ENCODE measurements around the gene TMEM125. TPM values are rescaled to one million over a fixed set of nuclear protein-coding genes. Genes with fewer than 3 reads are reported as not detected.
A peak's percentile ranks its signal among the peaks of the same experiment; 100 is the strongest.

The TMEM125 gene
- total and polyA plus RNA-seq, 10 of the 15 experiments (the other 5 are each of a cell fraction or from before 2014, with no cell fraction given) = 0.28 TPM; not detected in 9

DNA sequence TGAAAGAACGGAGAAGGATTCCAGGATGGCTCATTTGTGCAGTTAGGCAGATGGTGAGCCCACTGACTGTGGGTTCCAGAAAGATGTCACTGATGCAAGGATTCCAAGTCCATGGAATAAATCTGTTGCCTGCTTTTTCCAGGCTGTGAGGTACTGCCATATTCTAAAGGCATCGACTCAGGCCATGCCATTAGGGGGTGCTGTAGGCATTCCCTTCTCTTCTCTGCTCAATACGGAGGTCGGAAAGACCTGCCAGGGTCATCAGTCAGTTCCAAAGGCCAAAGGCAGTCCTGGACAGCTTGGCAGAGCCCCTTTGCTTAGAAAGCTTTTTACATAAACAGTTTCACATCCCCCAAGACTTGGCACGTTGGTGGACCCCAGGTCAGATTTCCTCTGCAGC lies 31.7 kb upstream of the TMEM125 start:
- ATAC-seq = peak; percentile 64
- no peaks in the 10 kb centered on the region for H3K79me2 ChIP-seq (ENCODE audit: control insufficient read depth, insufficient read depth, low read length)
- in situ Hi-C loops (cut with MboI) = no loop called here
- ChIA-PET POLR2A (interaction anchor here (1.2 to 2.9 kb wide), 3 partner anchors 120 to 216 kb away, joined by 4 to 19 read pairs (median 13); partner anchors contain the start of gene CDC20), CTCF (interaction anchor here (0.6 to 5.4 kb wide), 22 partner anchors 9 to 705 kb away, joined by 3 to 89 read pairs (median 4); partner anchors contain the start of genes CDC20, ELOVL1, HYI and MED8), SMC1A (ENCODE audit: uncharacterized antibody, unreplicated experiment) (interaction anchor here (0.7 to 4.2 kb wide), 13 partner anchors 11 to 415 kb away, joined by 3 to 70 read pairs (median 5); partner anchors contain the start of genes CDC20 and HYI), RAD21 (ENCODE audit: unreplicated experiment) (interaction anchor here (0.8 to 3.5 kb wide), 6 partner anchors 56 to 176 kb away, joined by 4 to 52 read pairs (median 24); partner anchors contain the start of genes CDC20, ELOVL1, MED8 and SZT2)
- peaks cover 0 to 2% of the 10 kb centered on the region in 2 experiments; a peak in 2 of 4 replicates for H3K36me3 ChIP-seq (ENCODE audit: control insufficient read depth in 2 of 2, insufficient read depth in 2 of 2, low read length in 1 of 2)
- H3K4me3 ChIP-seq = no peak overlapping the region
- H3K4me1 ChIP-seq (ENCODE audit: control insufficient read depth, insufficient read depth, low read length) = peaks cover 19% of the 10 kb centered on the region
- H3K27ac ChIP-seq (ENCODE audit: control insufficient read depth, insufficient read depth) = no peak overlapping the region
- H3K27me3 ChIP-seq (replicated peaks in 1 of 2; ENCODE audit: control insufficient read depth in 2 of 2, insufficient read depth in 2 of 2, low read length in 1 of 2) = no peaks in the 10 kb centered on the region
- peak; percentile 76 for FAIRE-seq
- H3K9me3 ChIP-seq (replicated peaks; ENCODE audit: control insufficient read depth, insufficient read depth, low read length) = no peaks in the 10 kb centered on the region
- WGBS (ENCODE audit: insufficient coverage, insufficient replicate concordance, low lambda C conversion rate, missing lambda C conversion rate) = 45% methylated on average over 5 of the region's 5 CpGs
- no peak overlapping the region for H2AFZ ChIP-seq (ENCODE audit: control insufficient read depth, low read depth, low read length)
- no TSS peak for BruUV-seq (replicated peaks)
- DNase-seq (ENCODE audit: low read depth, low spot score) = no peak
- intact Hi-C loops (cut with micrococcal nuclease; ENCODE audit: unreplicated experiment) = loop anchor here (2.0 to 5.0 kb wide), 3 partner anchors 57 to 524 kb away; partner anchors contain the start of gene CDC20
- H3K4me2 ChIP-seq (ENCODE audit: control insufficient read depth, insufficient read depth) = no peak overlapping the region
- no peaks in the 10 kb centered on the region for H4K20me1 ChIP-seq (ENCODE audit: control insufficient read depth, insufficient read depth)
- H3K9ac ChIP-seq (ENCODE audit: control insufficient read depth, insufficient read depth, low read length) = no peak overlapping the region
- TF ChIP-seq, protein P1, sequence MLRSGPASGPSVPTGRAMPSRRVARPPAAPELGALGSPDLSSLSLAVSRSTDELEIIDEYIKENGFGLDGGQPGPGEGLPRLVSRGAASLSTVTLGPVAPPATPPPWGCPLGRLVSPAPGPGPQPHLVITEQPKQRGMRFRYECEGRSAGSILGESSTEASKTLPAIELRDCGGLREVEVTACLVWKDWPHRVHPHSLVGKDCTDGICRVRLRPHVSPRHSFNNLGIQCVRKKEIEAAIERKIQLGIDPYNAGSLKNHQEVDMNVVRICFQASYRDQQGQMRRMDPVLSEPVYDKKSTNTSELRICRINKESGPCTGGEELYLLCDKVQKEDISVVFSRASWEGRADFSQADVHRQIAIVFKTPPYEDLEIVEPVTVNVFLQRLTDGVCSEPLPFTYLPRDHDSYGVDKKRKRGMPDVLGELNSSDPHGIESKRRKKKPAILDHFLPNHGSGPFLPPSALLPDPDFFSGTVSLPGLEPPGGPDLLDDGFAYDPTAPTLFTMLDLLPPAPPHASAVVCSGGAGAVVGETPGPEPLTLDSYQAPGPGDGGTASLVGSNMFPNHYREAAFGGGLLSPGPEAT (IDR thresholded peaks at IDR 0.05; ENCODE audit: low read depth) = no peak
- peak; percentile 65 for TF ChIP-seq YY1 (IDR thresholded peaks at IDR 0.05; ENCODE audit: low read depth, low read length)
- TF ChIP-seq NR2F1 (conservative IDR thresholded peaks at IDR 0.05) = peak; percentile 80
- TF ChIP-seq, protein P2, sequence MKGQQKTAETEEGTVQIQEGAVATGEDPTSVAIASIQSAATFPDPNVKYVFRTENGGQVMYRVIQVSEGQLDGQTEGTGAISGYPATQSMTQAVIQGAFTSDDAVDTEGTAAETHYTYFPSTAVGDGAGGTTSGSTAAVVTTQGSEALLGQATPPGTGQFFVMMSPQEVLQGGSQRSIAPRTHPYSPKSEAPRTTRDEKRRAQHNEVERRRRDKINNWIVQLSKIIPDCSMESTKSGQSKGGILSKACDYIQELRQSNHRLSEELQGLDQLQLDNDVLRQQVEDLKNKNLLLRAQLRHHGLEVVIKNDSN (IDR thresholded peaks at IDR 0.05; ENCODE audit: borderline replicate concordance, extremely low read length, insufficient read depth, low read depth, low read length) = no peak
- TF ChIP-seq, protein P3, sequence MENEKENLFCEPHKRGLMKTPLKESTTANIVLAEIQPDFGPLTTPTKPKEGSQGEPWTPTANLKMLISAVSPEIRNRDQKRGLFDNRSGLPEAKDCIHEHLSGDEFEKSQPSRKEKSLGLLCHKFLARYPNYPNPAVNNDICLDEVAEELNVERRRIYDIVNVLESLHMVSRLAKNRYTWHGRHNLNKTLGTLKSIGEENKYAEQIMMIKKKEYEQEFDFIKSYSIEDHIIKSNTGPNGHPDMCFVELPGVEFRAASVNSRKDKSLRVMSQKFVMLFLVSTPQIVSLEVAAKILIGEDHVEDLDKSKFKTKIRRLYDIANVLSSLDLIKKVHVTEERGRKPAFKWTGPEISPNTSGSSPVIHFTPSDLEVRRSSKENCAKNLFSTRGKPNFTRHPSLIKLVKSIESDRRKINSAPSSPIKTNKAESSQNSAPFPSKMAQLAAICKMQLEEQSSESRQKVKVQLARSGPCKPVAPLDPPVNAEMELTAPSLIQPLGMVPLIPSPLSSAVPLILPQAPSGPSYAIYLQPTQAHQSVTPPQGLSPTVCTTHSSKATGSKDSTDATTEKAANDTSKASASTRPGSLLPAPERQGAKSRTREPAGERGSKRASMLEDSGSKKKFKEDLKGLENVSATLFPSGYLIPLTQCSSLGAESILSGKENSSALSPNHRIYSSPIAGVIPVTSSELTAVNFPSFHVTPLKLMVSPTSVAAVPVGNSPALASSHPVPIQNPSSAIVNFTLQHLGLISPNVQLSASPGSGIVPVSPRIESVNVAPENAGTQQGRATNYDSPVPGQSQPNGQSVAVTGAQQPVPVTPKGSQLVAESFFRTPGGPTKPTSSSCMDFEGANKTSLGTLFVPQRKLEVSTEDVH (IDR thresholded peaks at IDR 0.05; ENCODE audit: low read depth, partially characterized antibody) = no peak
- TF ChIP-seq YBX1 (IDR thresholded peaks at IDR 0.05) = no peak
- no peak for TF ChIP-seq ZNF217 (IDR thresholded peaks at IDR 0.05)
- no peak for TF ChIP-seq ZNF24 (IDR thresholded peaks at IDR 0.05)
- peak; percentile 71; the same call in 1 of the 2 replicates for TF ChIP-seq SMC3 (IDR thresholded peaks at IDR 0.05; ENCODE audit: borderline replicate concordance, low read length)
- TF ChIP-seq MYC (IDR thresholded peaks at IDR 0.05; ENCODE audit: insufficient read depth, insufficient read length, insufficient replicate concordance, low read length, severe bottlenecking) = no peak
- no peak for TF ChIP-seq ZNF384 (IDR thresholded peaks at IDR 0.05; ENCODE audit: borderline replicate concordance, low read depth, low read length)
- peak; percentile 91 for TF ChIP-seq RAD21 (IDR thresholded peaks at IDR 0.05; ENCODE audit: insufficient read depth, low read depth, low read length)
- no peak for TF ChIP-seq MTA2 (IDR thresholded peaks at IDR 0.05; ENCODE audit: low read depth)
- TF ChIP-seq SUPT20H (IDR thresholded peaks at IDR 0.05; ENCODE audit: borderline replicate concordance, control insufficient read depth, low read depth, low read length) = no peak
- no peak for TF ChIP-seq EED (IDR thresholded peaks at IDR 0.05; ENCODE audit: low read depth)
- TF ChIP-seq EP300 (IDR thresholded peaks at IDR 0.05; ENCODE audit: borderline replicate concordance in 1 of 2, control insufficient read depth in 1 of 2, low read depth in 2 of 2, low read length in 2 of 2) = no peak
- TF ChIP-seq IKZF1 (conservative IDR thresholded peaks at IDR 0.05) = peak; percentile 33

Measured in GM12878 (cell line).